Activated CD4-positive, alpha-beta memory T cell treated with anti-CD3 and anti-CD28 coated beads, Interleukin-2, amount 10 ng/mL, durations not matched to agents 7 days and 5 days (primary cell): ENCODE data around the gene CD209. TPM values are rescaled to one million over a fixed set of nuclear protein-coding genes. Genes with fewer than 3 reads are reported as not detected.

Experiments
- CTCF ChIA-PET: fragments of 350-600 bp; sonication (Branson Sonifier 250); formaldehyde crosslinking; loops from one replicate; lab custom pipeline; 2021; ENCODE audit warnings: antibody characterized with exemption, inconsistent platforms; lab: Charles Lee
- POLR2A ChIA-PET: fragments of 350-600 bp; sonication (Branson Sonifier 250); formaldehyde crosslinking; loops from one replicate; lab custom pipeline; 2021; ENCODE audit warnings: antibody characterized with exemption; lab: Charles Lee
- DNase-seq: peaks from one replicate; pipeline ENCODE4 v3.0.0-alpha.2; 2020
- H3K27ac Mint-ChIP-seq: one replicate; pipeline ENCODE4 v1.8.0; 2021; ENCODE audit warnings: mild to moderate bottlenecking, mixed read lengths
- H3K27me3 Mint-ChIP-seq: one replicate; pipeline ENCODE4 v1.8.0; 2021; ENCODE audit warnings: mixed read lengths
- H3K36me3 Mint-ChIP-seq: one replicate; pipeline ENCODE4 v1.8.0; 2021; ENCODE audit warnings: low read depth, mixed read lengths
- H3K4me1 Mint-ChIP-seq: one replicate; pipeline ENCODE4 v1.8.0; 2021; ENCODE audit warnings: mixed read lengths
- H3K4me3 Mint-ChIP-seq: one replicate; pipeline ENCODE4 v1.8.0; 2021; ENCODE audit warnings: mild to moderate bottlenecking, mixed read lengths
- H3K9me3 Mint-ChIP-seq: one replicate; pipeline ENCODE4 v1.8.0; 2021; ENCODE audit warnings: mixed read lengths
- total RNA-seq, 2 experiments: library from RNA; stranded (reverse); gene quantifications; one replicate each; pipeline ENCODE4 v1.2.3, GENCODE V29; 2021

The CD209 gene
- total RNA-seq, 2 experiments from 2014 or later, result not detected

DNA sequence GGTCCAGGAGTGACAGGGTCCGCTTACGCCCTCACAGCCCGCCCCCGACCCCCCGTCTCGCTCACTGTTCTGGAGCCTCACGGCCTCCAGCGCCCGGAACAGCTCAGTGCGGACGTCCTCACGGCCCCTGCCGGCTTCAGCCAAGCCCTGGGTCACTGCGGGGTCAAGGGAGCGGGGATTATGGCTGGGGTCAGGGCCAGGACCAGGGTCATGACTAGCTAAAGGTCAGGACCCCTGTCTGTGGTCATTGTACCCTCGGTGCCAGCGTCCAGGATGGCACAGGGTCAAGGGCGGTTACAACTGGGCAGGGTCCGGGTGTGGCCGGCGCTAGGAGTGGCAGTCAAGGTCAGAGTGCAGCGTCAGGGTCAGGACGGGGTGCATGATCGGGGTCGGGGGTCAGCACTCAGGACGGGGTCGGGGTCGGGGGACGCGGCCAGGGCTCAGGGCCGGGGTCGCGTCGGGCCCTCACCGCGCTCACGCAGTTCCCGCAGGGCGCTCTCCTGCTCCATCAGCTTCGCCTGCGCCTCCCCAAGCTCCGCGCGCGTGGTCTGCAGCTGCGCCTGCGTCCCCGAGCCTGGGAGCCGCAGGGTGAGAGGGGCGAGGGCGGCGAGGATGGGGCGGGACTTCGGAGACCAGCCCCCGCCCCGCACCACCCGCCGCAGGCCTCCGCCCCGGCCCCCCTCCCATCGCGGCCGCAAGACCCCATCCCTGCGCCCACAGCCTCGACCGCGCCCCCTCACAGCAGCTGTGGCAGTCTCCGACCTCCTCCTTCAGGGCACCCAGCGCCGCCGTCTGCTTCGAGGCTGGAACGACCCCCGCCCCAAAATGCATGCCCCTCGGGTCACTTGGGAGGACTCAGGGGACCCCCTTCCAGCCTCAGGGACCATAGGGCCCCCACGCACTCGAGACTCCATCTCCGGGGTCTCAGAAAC, 16.8 kb downstream of the CD209 start:
- no peak overlapping the region for H3K4me3 Mint-ChIP-seq
- DNase-seq, result no peak
- H3K9me3 Mint-ChIP-seq, result no peaks in the 10 kb centered on the region
- CTCF ChIA-PET, result no interaction called here
- POLR2A ChIA-PET, result no interaction called here
- H3K36me3 Mint-ChIP-seq, result no peaks in the 10 kb centered on the region
- H3K27ac Mint-ChIP-seq, result no peak overlapping the region
- H3K27me3 Mint-ChIP-seq, result peaks cover 46% of the 10 kb centered on the region
- H3K4me1 Mint-ChIP-seq, result no peaks in the 10 kb centered on the region

DNA sequence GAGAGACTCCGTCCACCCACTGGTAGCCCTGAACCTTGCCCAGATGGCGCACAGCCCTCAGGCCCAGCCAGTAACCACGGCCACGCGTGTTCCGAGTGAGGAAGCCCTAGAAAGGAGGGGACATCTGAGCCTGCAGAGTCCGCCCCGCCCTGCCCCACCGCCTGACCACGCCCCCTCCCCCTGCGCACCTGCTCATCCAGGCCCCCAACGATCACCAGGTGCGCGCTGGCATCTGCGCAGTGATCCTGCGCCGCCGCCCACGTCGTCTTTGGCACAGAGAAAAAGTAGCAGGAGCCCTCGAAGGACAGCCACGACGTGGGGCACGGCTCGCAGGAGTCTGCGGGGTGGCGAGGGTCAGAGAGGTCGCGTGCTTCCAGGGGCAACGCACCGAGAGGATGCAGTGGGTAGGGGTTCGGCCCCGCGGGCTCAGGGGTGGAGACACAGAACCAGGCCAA, 17.5 kb downstream of the CD209 start:
- no peaks in the 10 kb centered on the region for H3K9me3 Mint-ChIP-seq
- no peak overlapping the region for H3K4me3 Mint-ChIP-seq
- H3K36me3 Mint-ChIP-seq, result no peaks in the 10 kb centered on the region
- peaks cover 41% of the 10 kb centered on the region for H3K27me3 Mint-ChIP-seq
- H3K4me1 Mint-ChIP-seq, result no peaks in the 10 kb centered on the region
- ChIA-PET POLR2A (no interaction called here), CTCF (no interaction called here)
- H3K27ac Mint-ChIP-seq, result no peak overlapping the region
- DNase-seq, result no peak

DNA sequence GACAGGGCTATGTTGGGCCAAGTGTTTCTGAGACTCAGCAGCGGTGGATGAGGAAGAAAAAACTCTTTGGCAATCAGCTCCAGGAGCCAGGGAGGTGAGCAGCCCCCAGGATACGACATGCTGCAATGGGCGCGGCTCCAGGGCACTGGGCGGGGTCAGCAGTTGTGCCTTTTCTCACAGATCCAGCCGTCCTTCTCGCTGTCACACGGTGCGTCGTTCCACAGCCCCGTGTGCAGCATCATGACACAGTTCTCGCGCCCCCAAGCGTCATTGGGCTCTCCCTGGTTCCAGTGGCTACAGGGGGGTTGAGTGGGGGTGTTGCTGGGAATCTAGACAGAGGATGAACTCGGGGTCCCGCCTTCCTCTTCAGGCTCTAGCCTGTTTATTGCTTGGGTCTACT, 18.1 kb downstream of the CD209 start:
- Mint-ChIP-seq H3K36me3 (no peaks in the 10 kb centered on the region), H3K27ac (no peak overlapping the region), H3K27me3 (peaks cover 37% of the 10 kb centered on the region), H3K9me3 (no peaks in the 10 kb centered on the region), H3K4me1 (no peaks in the 10 kb centered on the region), H3K4me3 (no peak overlapping the region)
- ChIA-PET POLR2A (no interaction called here), CTCF (interaction anchor here (1.0 kb wide), 1 partner anchor 30 kb away, joined by 3 read pairs; no protein-coding TSS in a partner anchor)
- no peak for DNase-seq

DNA sequence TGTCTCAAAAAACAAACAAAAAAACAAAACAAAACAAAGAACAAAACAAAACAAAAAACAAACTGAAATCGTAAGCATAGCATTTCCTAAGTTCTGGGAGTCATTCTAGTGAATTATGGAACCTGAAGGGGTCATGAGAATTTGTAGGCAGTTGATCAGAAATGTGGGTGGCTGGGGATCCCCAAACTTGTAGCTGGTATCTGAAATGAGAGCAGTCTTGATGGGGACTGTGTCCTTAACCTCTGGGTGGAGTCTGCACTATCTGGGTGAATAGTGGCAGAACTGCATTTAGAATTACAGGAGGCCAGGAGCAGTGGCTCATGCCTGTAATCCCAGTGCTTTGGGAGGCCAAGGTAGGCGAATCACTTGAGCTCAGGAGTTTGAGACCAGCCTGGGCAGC, 21.5 kb downstream of the CD209 start:
- H3K36me3 Mint-ChIP-seq, result no peaks in the 10 kb centered on the region
- H3K27me3 Mint-ChIP-seq, result peaks cover 27% of the 10 kb centered on the region
- DNase-seq, result no peak
- no peak overlapping the region for H3K4me3 Mint-ChIP-seq
- no peaks in the 10 kb centered on the region for H3K9me3 Mint-ChIP-seq
- POLR2A ChIA-PET, result no interaction called here
- CTCF ChIA-PET, result interaction anchor here (1.4 kb wide), 1 partner anchor 45 kb away, joined by 4 read pairs; the partner anchor contains the start of gene TRAPPC5
- no peak overlapping the region for H3K27ac Mint-ChIP-seq
- H3K4me1 Mint-ChIP-seq, result no peaks in the 10 kb centered on the region

DNA sequence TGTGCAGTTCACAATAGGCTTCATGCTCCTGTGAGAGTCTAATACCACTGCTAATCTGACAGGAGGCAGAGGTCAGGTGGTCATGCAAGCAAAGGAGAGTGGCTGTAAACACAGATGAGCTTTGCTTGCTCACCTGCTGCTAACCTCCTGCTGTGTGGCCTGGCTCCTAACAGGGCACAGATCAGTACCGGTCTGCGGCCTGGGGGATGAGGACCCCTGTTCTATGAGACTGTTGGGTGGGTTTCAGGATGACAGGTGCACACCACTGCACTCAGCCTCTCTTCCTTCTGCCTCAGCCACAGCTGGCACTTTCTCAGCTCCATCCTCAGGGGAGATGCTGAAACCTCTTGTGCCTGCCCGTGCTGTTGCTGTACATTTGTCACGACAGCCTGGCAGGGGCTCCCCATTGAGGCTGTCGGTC, 25.1 kb downstream of the CD209 start:
- H3K27me3 Mint-ChIP-seq, result peaks cover 2% of the 10 kb centered on the region
- H3K27ac Mint-ChIP-seq, result no peak overlapping the region
- ChIA-PET CTCF (interaction anchor here (1.0 kb wide), 1 partner anchor 41 kb away, joined by 3 read pairs; the partner anchor contains the start of gene TRAPPC5), POLR2A (no interaction called here)
- H3K9me3 Mint-ChIP-seq, result no peaks in the 10 kb centered on the region
- H3K36me3 Mint-ChIP-seq, result no peaks in the 10 kb centered on the region
- H3K4me3 Mint-ChIP-seq, result no peak overlapping the region
- DNase-seq, result no peak
- no peaks in the 10 kb centered on the region for H3K4me1 Mint-ChIP-seq

DNA sequence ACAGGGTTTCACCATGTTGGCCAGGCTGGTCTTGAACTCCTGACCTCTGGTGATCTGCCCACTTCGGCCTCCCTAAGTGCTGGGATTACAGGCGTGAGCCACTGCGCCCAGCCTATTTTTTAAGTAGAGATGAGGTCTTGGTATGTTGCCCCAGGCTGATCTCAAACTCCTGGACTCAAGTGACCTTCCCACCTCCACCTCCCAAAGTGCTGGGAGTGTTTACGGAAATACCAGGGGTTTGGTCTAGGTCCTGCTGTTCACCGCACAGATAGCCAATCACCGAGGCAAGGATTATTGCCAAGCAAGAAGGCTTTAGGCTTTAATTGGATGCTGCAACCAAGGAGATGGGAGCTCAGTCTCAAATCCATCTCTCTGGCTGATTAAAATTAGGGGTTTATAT, 27.0 kb downstream of the CD209 start:
- peaks cover 3% of the 10 kb centered on the region for H3K36me3 Mint-ChIP-seq

DNA sequence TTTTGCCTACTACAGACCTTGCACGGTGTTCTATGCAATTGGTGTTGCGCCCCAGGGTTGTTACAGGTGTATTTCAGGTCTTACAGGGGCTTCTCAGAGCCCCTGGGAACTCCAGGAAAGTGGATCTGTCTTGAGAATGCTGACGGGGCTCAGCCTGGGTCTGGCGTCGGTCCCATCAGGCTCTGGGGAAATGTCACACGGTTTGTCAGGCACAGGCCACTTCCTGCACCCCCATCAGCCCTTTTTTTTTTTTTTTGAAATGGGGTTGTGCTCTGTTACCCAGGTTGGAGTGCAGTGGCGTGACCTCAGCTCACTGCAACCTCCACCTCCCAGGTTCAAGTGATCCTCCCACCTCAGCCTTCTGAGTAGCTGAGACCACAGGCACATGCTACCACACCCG, 28.7 kb downstream of the CD209 start:
- Mint-ChIP-seq H3K4me3 (no peak overlapping the region), H3K36me3 (peaks cover 3% of the 10 kb centered on the region), H3K9me3 (peaks cover 5% of the 10 kb centered on the region), H3K27me3 (no peaks in the 10 kb centered on the region), H3K27ac (no peak overlapping the region), H3K4me1 (peaks cover 3% of the 10 kb centered on the region)
- DNase-seq, result no peak
- ChIA-PET POLR2A (no interaction called here), CTCF (no interaction called here)

More for the DNA sequence above, 27.0 kb downstream of the CD209 start:
- peaks cover 5% of the 10 kb centered on the region for H3K9me3 Mint-ChIP-seq
- ChIA-PET POLR2A (no interaction called here), CTCF (no interaction called here)
- DNase-seq, result no peak
- no peaks in the 10 kb centered on the region for H3K4me1 Mint-ChIP-seq
- H3K4me3 Mint-ChIP-seq, result no peak overlapping the region
- H3K27ac Mint-ChIP-seq, result no peak overlapping the region
- H3K27me3 Mint-ChIP-seq, result no peaks in the 10 kb centered on the region

DNA sequence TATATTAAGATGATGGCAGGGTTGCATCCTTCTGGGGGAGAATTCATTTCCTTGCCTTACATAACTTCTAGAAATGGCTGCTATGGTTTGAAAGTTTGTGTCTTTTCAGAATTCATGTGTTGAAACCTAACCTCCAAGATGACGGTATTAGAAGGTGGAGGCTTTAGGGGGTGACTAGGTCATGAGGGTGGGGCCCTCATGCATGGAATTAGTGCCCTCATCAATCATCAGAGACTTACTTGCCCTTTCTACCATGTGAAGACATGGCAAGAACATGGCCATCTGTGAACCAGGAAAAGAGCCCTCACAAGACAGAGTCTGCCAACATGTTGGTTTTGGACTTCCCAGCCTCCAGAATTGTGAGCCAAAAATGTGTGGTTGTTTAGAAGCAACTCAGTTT, 30.6 kb downstream of the CD209 start:
- H3K27ac Mint-ChIP-seq, result no peak overlapping the region
- CTCF ChIA-PET, result no interaction called here
- H3K36me3 Mint-ChIP-seq, result peaks cover 3% of the 10 kb centered on the region
- peaks cover 3% of the 10 kb centered on the region for H3K4me1 Mint-ChIP-seq
- H3K9me3 Mint-ChIP-seq, result peaks cover 5% of the 10 kb centered on the region
- DNase-seq, result no peak
- POLR2A ChIA-PET, result no interaction called here
- no peak overlapping the region for H3K4me3 Mint-ChIP-seq
- no peaks in the 10 kb centered on the region for H3K27me3 Mint-ChIP-seq

DNA sequence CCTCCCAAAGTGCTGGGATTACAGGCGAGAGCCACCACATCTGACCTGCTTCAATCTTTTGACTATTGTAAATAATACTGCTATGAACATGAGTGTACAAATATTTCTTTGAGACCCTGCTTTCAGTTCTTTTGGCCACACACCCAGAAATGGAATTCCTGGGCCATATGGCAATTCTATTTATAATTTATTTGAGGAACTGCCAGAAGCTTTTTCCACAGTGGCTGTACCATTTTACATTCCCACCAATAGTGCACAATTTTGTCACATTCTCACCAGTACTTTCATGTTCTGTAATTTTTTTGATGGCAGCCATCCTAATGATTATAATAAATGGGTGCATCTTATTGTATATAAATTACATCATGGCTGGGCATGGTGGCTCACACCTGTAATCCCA, 31.7 kb downstream of the CD209 start:
- H3K4me3 Mint-ChIP-seq, result no peak overlapping the region
- DNase-seq, result no peak
- H3K27me3 Mint-ChIP-seq, result no peaks in the 10 kb centered on the region
- H3K27ac Mint-ChIP-seq, result no peak overlapping the region
- peaks cover 5% of the 10 kb centered on the region for H3K4me1 Mint-ChIP-seq
- CTCF ChIA-PET, result no interaction called here
- peaks cover 5% of the 10 kb centered on the region for H3K9me3 Mint-ChIP-seq
- H3K36me3 Mint-ChIP-seq, result peaks cover 3% of the 10 kb centered on the region
- POLR2A ChIA-PET, result no interaction called here

DNA sequence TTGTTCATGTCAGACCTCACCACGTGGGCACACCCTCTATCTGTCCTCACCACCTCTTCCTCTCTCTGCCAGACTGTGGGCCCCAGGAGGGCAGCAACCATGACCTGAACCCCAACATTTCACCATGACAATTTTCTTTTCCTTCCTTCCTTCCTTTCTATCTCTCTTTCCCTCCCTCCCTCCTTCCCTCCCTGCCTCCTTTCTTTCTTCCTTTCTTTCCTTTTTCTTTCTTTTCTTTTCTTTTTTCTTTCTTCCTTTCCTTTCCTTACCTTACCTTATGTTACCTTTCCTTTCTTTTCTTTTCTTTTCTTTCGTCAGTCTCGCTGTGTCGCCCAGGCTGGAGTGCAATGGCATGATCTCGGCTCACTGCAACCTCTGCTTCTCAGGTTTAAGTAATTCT, 36.7 kb downstream of the CD209 start:
- CTCF ChIA-PET, result no interaction called here
- Mint-ChIP-seq H3K36me3 (no peaks in the 10 kb centered on the region), H3K9me3 (no peaks in the 10 kb centered on the region), H3K4me1 (peaks cover 25% of the 10 kb centered on the region), H3K27me3 (peaks cover 6% of the 10 kb centered on the region), H3K27ac (no peak overlapping the region), H3K4me3 (no peak overlapping the region)
- DNase-seq, result no peak
- POLR2A ChIA-PET, result no interaction called here

DNA sequence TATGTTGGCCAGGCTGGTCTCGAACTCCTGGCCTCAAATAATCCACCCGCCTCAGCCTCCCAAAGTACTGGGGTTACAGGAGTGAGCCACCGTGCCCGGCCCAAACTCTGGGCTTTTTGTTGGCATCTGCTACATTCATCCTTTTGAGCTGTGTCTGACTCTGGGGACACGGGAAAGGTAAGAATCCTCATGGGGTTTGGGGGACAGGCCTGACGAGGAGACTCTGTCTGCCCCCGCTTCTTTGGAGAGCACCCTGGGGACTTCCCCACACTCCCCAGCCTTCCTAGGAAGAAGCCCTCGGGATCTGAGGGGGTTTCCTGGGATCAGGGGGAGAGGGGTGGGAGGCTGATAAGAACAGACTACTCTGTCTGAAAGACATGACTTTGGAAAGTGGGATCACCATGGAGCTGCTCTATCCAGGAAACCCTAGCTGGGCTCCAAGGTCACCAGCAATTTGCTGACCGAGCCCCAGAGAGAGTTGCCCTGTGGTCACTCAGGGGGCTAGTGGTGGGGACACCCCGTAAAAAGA, 37.3 kb downstream of the CD209 start:
- no peak overlapping the region for H3K27ac Mint-ChIP-seq
- no peaks in the 10 kb centered on the region for H3K9me3 Mint-ChIP-seq
- H3K27me3 Mint-ChIP-seq, result peaks cover 8% of the 10 kb centered on the region
- POLR2A ChIA-PET, result no interaction called here
- no peak for DNase-seq
- no peaks in the 10 kb centered on the region for H3K36me3 Mint-ChIP-seq
- CTCF ChIA-PET, result interaction anchor here (2.5 kb wide), 1 partner anchor 29 kb away, joined by 8 read pairs; the partner anchor contains the start of gene TRAPPC5
- H3K4me3 Mint-ChIP-seq, result no peak overlapping the region
- peaks cover 31% of the 10 kb centered on the region for H3K4me1 Mint-ChIP-seq

DNA sequence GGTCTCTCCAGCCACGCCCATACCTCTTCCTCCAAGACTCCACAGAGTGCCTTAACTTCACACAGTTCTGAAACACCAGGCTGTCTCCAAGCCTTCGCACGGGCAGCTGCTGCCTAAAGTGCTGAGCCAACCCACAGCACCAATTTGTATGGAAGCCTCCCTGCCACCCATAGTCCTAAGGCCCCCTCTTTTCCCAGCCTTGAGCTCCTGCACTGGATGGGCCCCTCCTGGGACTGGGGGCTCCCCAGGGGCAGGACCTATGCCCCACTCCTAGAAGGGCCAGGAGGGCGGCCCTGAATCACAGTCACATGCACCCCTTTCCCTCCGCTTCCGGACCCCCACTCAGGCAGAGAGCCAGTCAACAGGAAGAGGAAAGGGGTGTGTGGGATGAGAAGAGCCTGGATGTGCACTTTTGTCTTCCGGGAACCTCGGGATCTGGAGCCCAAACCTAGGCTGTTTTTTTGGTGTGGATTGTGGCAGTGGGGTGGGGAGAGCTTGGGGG, 40.3 kb downstream of the CD209 start:
- POLR2A ChIA-PET, result interaction anchor here (2.5 kb wide), 1 partner anchor 26 kb away, joined by 15 read pairs; the partner anchor contains the start of gene TRAPPC5

More for the DNA sequence above, 40.3 kb downstream of the CD209 start:
- Mint-ChIP-seq H3K36me3 (no peaks in the 10 kb centered on the region), H3K9me3 (no peaks in the 10 kb centered on the region), H3K27ac (peak overlapping the region; percentile 60), H3K4me1 (peaks cover 33% of the 10 kb centered on the region), H3K27me3 (peaks cover 18% of the 10 kb centered on the region), H3K4me3 (peak overlapping the region; percentile 36)
- DNase-seq, result no peak
- CTCF ChIA-PET, result interaction anchor here (1.0 kb wide), 1 partner anchor 26 kb away, joined by 7 read pairs; the partner anchor contains the start of gene TRAPPC5
